H1 (cell line): ENCODE data around the gene COL6A2. TPM values are rescaled to one million over a fixed set of nuclear protein-coding genes. Genes with fewer than 3 reads are reported as not detected.

Experiments
- CTCF ChIA-PET: fragments of 300-600 bp; sonication (Branson Sonifier 250); formaldehyde crosslinking; loops from one replicate; lab custom pipeline; 2021; ENCODE audit not compliant: partially characterized antibody; lab: Charles Lee
- POLR2A ChIA-PET: fragments of 300-600 bp; sonication (Branson Sonifier 250); formaldehyde crosslinking; loops from one replicate; lab custom pipeline; 2021; ENCODE audit warnings: inconsistent platforms; ENCODE audit not compliant: partially characterized antibody; lab: Charles Lee
- DNase-seq, 2 experiments: peaks; one replicate each; pipeline versions ENCODE4 v3.0.0 to v3.0.0-alpha.2; 2010 to 2022; ENCODE audit warnings: low spot score in 2 of 2, low read depth in 1 of 2, mixed read lengths in 1 of 2
- FAIRE-seq: peaks from 2 replicates; lab custom pipeline; 2011; peaks lifted over from hg19 to GRCh38; lab: Jason Lieb, UNC
- H2AFZ ChIP-seq: 2 replicates; pipeline ENCODE4 v1.8.1; 2012; ENCODE audit warnings: low read length, inconsistent platforms
- H2AK5ac ChIP-seq: 2 replicates; pipeline ENCODE4 v1.6.1; 2013; ENCODE audit warnings: low read depth, low read length
- H2BK120ac ChIP-seq: replicated peaks from 2 replicates; pipeline ENCODE3; 2013; ENCODE audit warnings: low read depth, low read length, inconsistent platforms
- H2BK12ac ChIP-seq: 2 replicates; pipeline ENCODE4 v1.6.1; 2013; ENCODE audit warnings: low read depth, low read length
- H2BK15ac ChIP-seq: 2 replicates; pipeline ENCODE4 v1.6.1; 2013; ENCODE audit warnings: low read length
- H2BK20ac ChIP-seq: 2 replicates; pipeline ENCODE4 v1.6.1; 2013; ENCODE audit warnings: low read length
- H2BK5ac ChIP-seq: 2 replicates; pipeline ENCODE4 v1.6.1; 2013; ENCODE audit warnings: low read depth, low read length
- H3K14ac ChIP-seq: 2 replicates; pipeline ENCODE4 v1.6.1; 2013; ENCODE audit warnings: inconsistent platforms; ENCODE audit not compliant: insufficient read length
- H3K18ac ChIP-seq: 2 replicates; pipeline ENCODE4 v1.6.1; 2013; ENCODE audit warnings: low read length; ENCODE audit errors: extremely low read depth
- H3K23ac ChIP-seq: 2 replicates; pipeline ENCODE4 v1.6.1; 2013; ENCODE audit warnings: inconsistent platforms; ENCODE audit not compliant: insufficient read length
- H3K23me2 ChIP-seq: 2 replicates; pipeline ENCODE4 v1.6.1; 2013; ENCODE audit warnings: low read depth, low read length
- H3K27ac ChIP-seq: 2 replicates; pipeline ENCODE4 v1.6.1; 2011; ENCODE audit warnings: low read depth, low read length, inconsistent platforms
- H3K27me3 ChIP-seq, 4 experiments: replicated peaks in 1 of 4; 1 replicate in 1 of 4; 2 replicates in 3 of 4; pipeline versions ENCODE4 v1.6.1 to v1.8.1; 2011 to 2013; ENCODE audit warnings: low read length in 3 of 4, mild to moderate bottlenecking in 3 of 4, inconsistent platforms in 2 of 4, mixed read lengths in 2 of 4, moderate library complexity in 1 of 4; ENCODE audit not compliant: control insufficient read depth in 3 of 4, insufficient read depth in 3 of 4; ENCODE audit errors: extremely low read depth in 1 of 4
- H3K36me3 ChIP-seq, 4 experiments: 2 replicates each; pipeline versions ENCODE4 v1.6.1 to v1.8.1; 2011 to 2013; ENCODE audit warnings: mild to moderate bottlenecking in 4 of 4, low read length in 3 of 4, moderate library complexity in 2 of 4, control low read depth in 1 of 4, inconsistent platforms in 1 of 4; ENCODE audit not compliant: insufficient read depth in 4 of 4, control insufficient read depth in 2 of 4
- H3K4ac ChIP-seq: replicated peaks from 2 replicates; pipeline ENCODE3; 2013; ENCODE audit warnings: low read length, low read depth, mixed read lengths, inconsistent platforms; ENCODE audit not compliant: insufficient read length
- H3K4me1 ChIP-seq, 4 experiments: replicated peaks in 1 of 4; 1 replicate in 1 of 4; 2 replicates in 3 of 4; pipeline versions ENCODE4 v1.6.1 to v1.8.1; 2011 to 2013; ENCODE audit warnings: low read length in 3 of 4, inconsistent platforms in 2 of 4, mixed read lengths in 1 of 4; ENCODE audit not compliant: insufficient read depth in 4 of 4, control insufficient read depth in 3 of 4
- H3K4me2 ChIP-seq, 2 experiments: 2 replicates each; pipeline versions ENCODE4 v1.6.1 to v1.8.1; 2011 to 2013; ENCODE audit warnings: low read depth in 2 of 2, low read length in 2 of 2, control low read depth in 1 of 2, inconsistent platforms in 1 of 2, mild to moderate bottlenecking in 1 of 2; ENCODE audit not compliant: insufficient read depth in 1 of 2
- H3K4me3 ChIP-seq, 4 experiments: fragments of 200-600, 300-600 bp in 1 of 4; sonication (generic), shearing (Covaris generic), sonication (Bioruptor Twin) in 1 of 4; 2 replicates each; pipeline versions ENCODE4 v1.5.1 to v1.8.1; 2011 to 2016; ENCODE audit warnings: low read length in 4 of 4, low read depth in 3 of 4, control low read depth in 2 of 4, inconsistent platforms in 2 of 4, mild to moderate bottlenecking in 2 of 4, mixed read lengths in 1 of 4, moderate library complexity in 1 of 4; ENCODE audit not compliant: insufficient read depth in 2 of 4; ENCODE audit errors: extremely low read depth in 1 of 4
- H3K56ac ChIP-seq: replicated peaks from 2 replicates; pipeline ENCODE3; 2013; ENCODE audit warnings: low read depth, mild to moderate bottlenecking, mixed read lengths, low read length, inconsistent platforms; ENCODE audit not compliant: insufficient read length
- H3K79me1 ChIP-seq: 2 replicates; pipeline ENCODE4 v1.6.1; 2013; ENCODE audit warnings: low read depth, low read length, control low read depth
- H3K79me2 ChIP-seq, 2 experiments: 2 replicates each; pipeline versions ENCODE4 v1.6.1 to v1.8.1; 2012 to 2013; ENCODE audit warnings: low read length in 2 of 2, mild to moderate bottlenecking in 2 of 2, inconsistent platforms in 1 of 2; ENCODE audit not compliant: insufficient read depth in 2 of 2, control insufficient read depth in 1 of 2
- H3K9ac ChIP-seq, 4 experiments: replicated peaks in 1 of 4; 1 replicate in 1 of 4; 2 replicates in 3 of 4; pipeline versions ENCODE4 v1.6.1 to v1.8.1; 2011 to 2013; ENCODE audit warnings: low read depth in 3 of 4, low read length in 3 of 4, control low read depth in 2 of 4, mild to moderate bottlenecking in 2 of 4, moderate library complexity in 2 of 4, inconsistent platforms in 1 of 4; ENCODE audit errors: extremely low read depth in 1 of 4
- H3K9me3 ChIP-seq, 2 experiments: 2 replicates each; pipeline versions ENCODE4 v1.6.1 to v1.8.1; 2012 to 2013; ENCODE audit warnings: mild to moderate bottlenecking in 2 of 2, moderate library complexity in 2 of 2, control low read depth in 1 of 2, inconsistent platforms in 1 of 2, low read depth in 1 of 2, low read length in 1 of 2, mixed read lengths in 1 of 2; ENCODE audit not compliant: insufficient read depth in 2 of 2
- H4K20me1 ChIP-seq, 2 experiments: replicated peaks in 1 of 2; 2 replicates each; pipeline versions ENCODE3 to v1.8.1; 2011 to 2013; ENCODE audit warnings: inconsistent platforms in 2 of 2, low read length in 2 of 2, mild to moderate bottlenecking in 1 of 2; ENCODE audit not compliant: insufficient read depth in 2 of 2, control insufficient read depth in 1 of 2
- H4K5ac ChIP-seq: 2 replicates; pipeline ENCODE4 v1.6.1; 2013; ENCODE audit warnings: low read length, low read depth, mixed read lengths, inconsistent platforms; ENCODE audit not compliant: insufficient read length
- H4K8ac ChIP-seq: 2 replicates; pipeline ENCODE4 v1.8.0; 2013; ENCODE audit warnings: mild to moderate bottlenecking, moderate library complexity, low read length, inconsistent platforms; ENCODE audit not compliant: insufficient read depth; ENCODE audit errors: extremely low read depth
- H4K91ac ChIP-seq: replicated peaks from 2 replicates; pipeline ENCODE3; 2013; ENCODE audit warnings: low read length, mixed read lengths, inconsistent platforms; ENCODE audit not compliant: insufficient read length
- CBX5 ChIP-seq: fragments of 300-800, 300-1000 bp; sonication (generic); IDR thresholded peaks from 2 replicates; pipeline ENCODE4 v1.7.1; 2016; ENCODE audit warnings: antibody characterized with exemption, low read length, low read depth
- CBX8 ChIP-seq: fragments of 300-800, 300-1000 bp; sonication (generic); IDR thresholded peaks from 2 replicates; pipeline ENCODE4 v1.7.1; 2016; ENCODE audit warnings: low read depth, low read length, borderline replicate concordance
- CHD2 ChIP-seq: IDR thresholded peaks from 2 replicates; pipeline ENCODE4 v1.6.1; 2012; ENCODE audit warnings: low read length, improper control_type of control experiment
- FOSL1 ChIP-seq: IDR thresholded peaks from 2 replicates; pipeline ENCODE4 v1.6.1; 2011; ENCODE audit warnings: mild to moderate bottlenecking, low read depth, low read length, moderate library complexity; ENCODE audit not compliant: insufficient read depth
- JUN ChIP-seq: IDR thresholded peaks from 2 replicates; pipeline ENCODE4 v1.6.1; 2011; ENCODE audit warnings: low read depth, mild to moderate bottlenecking, improper control_type of control experiment, low read length
- KDM5A ChIP-seq: fragments of 200-600 bp; IDR thresholded peaks from 2 replicates; pipeline ENCODE4 v1.7.1; 2012; ENCODE audit warnings: mild to moderate bottlenecking, low read length, inconsistent platforms, mixed read lengths
- RAD21 ChIP-seq, 2 experiments: IDR thresholded peaks in 1 of 2; conservative IDR thresholded peaks in 1 of 2; 2 replicates each; pipeline ENCODE4 v1.6.1; 2011; ENCODE audit warnings: low read depth in 2 of 2, low read length in 2 of 2, improper control_type of control experiment in 1 of 2, inconsistent platforms in 1 of 2, mild to moderate bottlenecking in 1 of 2, moderate library complexity in 1 of 2
- SRF ChIP-seq: IDR thresholded peaks from 2 replicates; pipeline ENCODE4 v1.6.1; 2011; ENCODE audit warnings: mild to moderate bottlenecking, low read depth, low read length, moderate library complexity
- SUZ12 ChIP-seq: fragments of 200-600 bp; sonication (generic); IDR thresholded peaks from 2 replicates; pipeline ENCODE4 v1.6.1; 2012; ENCODE audit warnings: mild to moderate bottlenecking, inconsistent platforms, low read length, moderate library complexity, mixed read lengths
- TAF1 ChIP-seq: IDR thresholded peaks from 2 replicates; pipeline ENCODE4 v1.6.1; 2011; ENCODE audit warnings: mild to moderate bottlenecking, low read depth, low read length
- TAF7 ChIP-seq: optimal IDR thresholded peaks from 2 replicates; pipeline ENCODE3; 2011; ENCODE audit warnings: low read depth, mild to moderate bottlenecking, inconsistent platforms, low read length, moderate library complexity, borderline replicate concordance
- TCF12 ChIP-seq: IDR thresholded peaks from 2 replicates; pipeline ENCODE4 v1.6.1; 2011; ENCODE audit warnings: low read depth, mild to moderate bottlenecking, low read length
- WGBS, 2 experiments: shearing (Covaris generic) in 1 of 2; methylation state at CpG; one replicate each; pipeline versions ENCODE4 v1.1.6 to v1.1.7; 2013 to 2015; ENCODE audit warnings: low lambda C conversion rate in 2 of 2, mixed read lengths in 2 of 2, inconsistent platforms in 1 of 2, low coverage in 1 of 2, missing lambda C conversion rate in 1 of 2; ENCODE audit not compliant: insufficient replicate concordance in 2 of 2, insufficient coverage in 1 of 2, insufficient read length in 1 of 2; ENCODE audit errors: extremely low coverage in 1 of 2, missing lambda C conversion rate in 1 of 2; 5-methylcytosine and 5-hydroxymethylcytosine counted together
- polyA plus RNA-seq, 7 experiments: library from polyadenylated mRNA; depleted of rRNA in 3 of 7; stranded (reverse) in 5 of 7; unstranded in 2 of 7; fragments of >200 nt in 5 of 7; fragments of 200-250 nt in 2 of 7; gene quantifications; 1 replicate in 5 of 7; 2 replicates in 1 of 7; 4 replicates in 1 of 7; pipeline versions ENCODE4 v1.2.1 to v1.2.3, GENCODE V29; 2011 to 2013; ENCODE audit warnings: missing spikeins in 2 of 7, mixed read lengths in 2 of 7
- total RNA-seq: library from RNA; stranded (reverse); fragmentation: NEBNext Ultra II Directional; extraction: Animal tissue kit (Norgen Biotek cat#: 25700); gene quantifications from 2 replicates; pipeline ENCODE4 v1.2.1, GENCODE V29; 2021
- TF ChIP-seq, protein P1 (sequence below): IDR thresholded peaks from 2 replicates; pipeline ENCODE4 v1.6.1; 2012; ENCODE audit warnings: inconsistent platforms

The COL6A2 gene
- total and polyA plus RNA-seq, 2 of the 8 experiments (the other 6 are each of a cell fraction or from before 2014, with no cell fraction given) = 60.1 to 62.7 TPM

DNA sequence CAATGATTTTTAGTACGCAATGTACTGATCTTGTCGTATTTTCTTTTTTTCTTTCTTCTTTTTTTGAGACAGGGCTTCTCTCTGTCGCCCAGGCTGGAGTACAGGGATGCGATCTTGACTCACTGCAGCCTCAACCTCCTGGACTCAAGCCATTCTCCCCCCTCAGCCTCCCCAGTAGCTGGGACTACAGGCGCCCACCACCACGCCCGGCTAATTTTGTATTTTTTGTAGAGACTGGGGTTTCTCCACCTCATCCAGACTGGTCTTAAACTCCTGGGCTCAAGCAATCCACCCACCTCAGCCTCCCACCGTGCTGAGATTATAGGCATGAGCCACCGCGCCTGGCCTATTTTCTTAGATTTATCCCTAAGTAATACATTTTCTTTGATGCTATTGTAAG is 43.9 kb upstream of the COL6A2 start:
- no peak overlapping the region for H3K18ac ChIP-seq
- H2BK5ac ChIP-seq = no peak overlapping the region
- no peak overlapping the region for H3K27ac ChIP-seq
- H2BK15ac ChIP-seq = no peak overlapping the region
- no peak overlapping the region for H2BK120ac ChIP-seq
- 0 out of 7 replicates have a peak, but pooled peaks cover 0 to 2% (median 0%) of the 10 kb centered on the region in 4 experiments for H3K27me3 ChIP-seq
- POLR2A ChIA-PET = no interaction called here
- H3K56ac ChIP-seq = no peak overlapping the region
- no peak overlapping the region for H2AK5ac ChIP-seq
- no peak overlapping the region for H3K4ac ChIP-seq
- CTCF ChIA-PET = interaction anchor here (1.2 kb wide), 1 partner anchor 131 kb away, joined by 5 read pairs; no protein-coding TSS in a partner anchor
- no peak overlapping the region for H3K9ac ChIP-seq
- 89% methylated on average over 10 of the region's 10 CpGs; no CpG with 5 or more reads in 1 of the 2 experiments for WGBS, 2 experiments
- no peak for FAIRE-seq
- H2AFZ ChIP-seq = no peak overlapping the region
- no peak overlapping the region for H4K8ac ChIP-seq
- no peaks in the 10 kb centered on the region for H3K23me2 ChIP-seq
- H4K20me1 ChIP-seq = no peaks in the 10 kb centered on the region
- no peak overlapping the region for H4K91ac ChIP-seq
- H3K4me1 ChIP-seq = peaks cover 0 to 19% (median 5%) of the 10 kb centered on the region in 4 experiments; a peak in 6 of 7 replicates
- H3K4me2 ChIP-seq = no peak overlapping the region
- no peak for DNase-seq
- no peak overlapping the region for H2BK12ac ChIP-seq
- H3K79me2 ChIP-seq = no peaks in the 10 kb centered on the region
- no peak overlapping the region for H3K23ac ChIP-seq
- no peaks in the 10 kb centered on the region for H3K36me3 ChIP-seq
- H3K79me1 ChIP-seq = no peaks in the 10 kb centered on the region
- H2BK20ac ChIP-seq = no peak overlapping the region
- no peak overlapping the region for H3K14ac ChIP-seq
- H4K5ac ChIP-seq = no peak overlapping the region
- peaks cover 3 to 7% of the 10 kb centered on the region in 2 experiments; a peak in 3 of 4 replicates for H3K9me3 ChIP-seq
- no peak overlapping the region for H3K4me3 ChIP-seq
- TF ChIP-seq TCF12 (no peak), JUN (no peak), KDM5A (no peak), TAF7 (no peak), SRF (no peak), CHD2 (no peak), CBX8 (no peak), RAD21 (IDR thresholded peaks at IDR 0.05 in 1 of 2, conservative IDR thresholded peaks at IDR 0.05 in 1 of 2; ENCODE audit: low read depth in 2 of 2, low read length in 2 of 2) (no peak), CBX5 (no peak), FOSL1 (no peak), SUZ12 (no peak), TAF1 (no peak)
- TF ChIP-seq, protein P1, sequence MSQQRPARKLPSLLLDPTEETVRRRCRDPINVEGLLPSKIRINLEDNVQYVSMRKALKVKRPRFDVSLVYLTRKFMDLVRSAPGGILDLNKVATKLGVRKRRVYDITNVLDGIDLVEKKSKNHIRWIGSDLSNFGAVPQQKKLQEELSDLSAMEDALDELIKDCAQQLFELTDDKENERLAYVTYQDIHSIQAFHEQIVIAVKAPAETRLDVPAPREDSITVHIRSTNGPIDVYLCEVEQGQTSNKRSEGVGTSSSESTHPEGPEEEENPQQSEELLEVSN = no peak
